ENCODE results near the gene COL4A3.

The COL4A3 gene

GRCh38 chr2:227340106-227340505 is 175.7 kb downstream of the COL4A3 start:
- H3K27ac ChIP-seq: no peak overlapping the region
- TF ChIP-seq ZFX (IDR thresholded peaks at IDR 0.05): no peak
- no peak for TF ChIP-seq CTCF (conservative IDR thresholded peaks at IDR 0.05)

- TF ChIP-seq ZFX (IDR thresholded peaks at IDR 0.05) (no peak), CTCF (conservative IDR thresholded peaks at IDR 0.05) (no peak)
- no peak overlapping the region for H3K27ac ChIP-seq
Observed at GRCh38 chr2:227341553-227341952, 177.1 kb downstream of the COL4A3 start.

- TF ChIP-seq ZFX (IDR thresholded peaks at IDR 0.05): no peak
- no peak for TF ChIP-seq CTCF (conservative IDR thresholded peaks at IDR 0.05)
- no peak overlapping the region for H3K27ac ChIP-seq
Observed at GRCh38 chr2:227344231-227344630, 179.8 kb downstream of the COL4A3 start.

- TF ChIP-seq ZFX (IDR thresholded peaks at IDR 0.05) (no peak), CTCF (conservative IDR thresholded peaks at IDR 0.05) (no peak; the same call in 1 of the 2 replicates)
- H3K27ac ChIP-seq: no peak overlapping the region
Observed at GRCh38 chr2:227347117-227347516, 182.7 kb downstream of the COL4A3 start.

GRCh38 chr2:227348324-227348723 is 183.9 kb downstream of the COL4A3 start:
- TF ChIP-seq CTCF (conservative IDR thresholded peaks at IDR 0.05) (no peak), ZFX (IDR thresholded peaks at IDR 0.05) (no peak)
- no peak overlapping the region for H3K27ac ChIP-seq

GRCh38 chr2:227349989-227350612 is 185.7 kb downstream of the COL4A3 start:
- TF ChIP-seq ZFX (IDR thresholded peaks at IDR 0.05) (no peak), CTCF (conservative IDR thresholded peaks at IDR 0.05) (no peak)
- H3K27ac ChIP-seq: no peak overlapping the region

- no peak overlapping the region for H3K27ac ChIP-seq
- TF ChIP-seq ZFX (IDR thresholded peaks at IDR 0.05) (no peak), CTCF (conservative IDR thresholded peaks at IDR 0.05) (no peak)
Observed at GRCh38 chr2:227351639-227352038, 187.2 kb downstream of the COL4A3 start.

Data from C4-2B (cell line).